ENCODE data around the gene OR10J1. TPM values are rescaled to one million over a fixed set of nuclear protein-coding genes. Genes with fewer than 3 reads are reported as not detected.
A peak's percentile ranks its signal among the peaks of the same experiment; 100 is the strongest.

OR10J1 gene
- total RNA-seq, 1 experiment from 2014 or later: not detected

DNA sequence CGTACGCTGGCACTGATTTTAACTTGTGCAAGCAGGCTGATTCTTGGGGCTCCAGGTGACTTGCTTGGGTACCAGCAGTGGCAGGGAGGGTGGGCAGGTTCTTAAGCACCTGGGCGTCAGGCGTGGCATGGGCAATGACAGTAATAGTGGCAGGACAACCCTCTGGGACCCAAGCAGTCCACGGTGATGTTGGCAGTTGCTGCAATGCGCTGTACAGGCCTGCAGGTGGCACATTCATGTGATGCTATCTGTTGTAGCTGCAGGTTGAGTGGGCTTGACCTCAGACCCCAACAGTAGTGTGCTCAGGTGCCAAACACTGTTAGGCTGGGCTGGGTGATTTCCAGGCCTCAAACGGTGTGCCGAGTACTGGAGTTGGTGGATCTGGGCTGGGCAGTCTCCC is 17.7 kb upstream of the OR10J1 start:
- Mint-ChIP-seq H3K4me1 (no peaks in the 10 kb centered on the region), H3K27me3 (ENCODE audit: low read depth) (no peaks in the 10 kb centered on the region; the same call in 1 of the 2 replicates), H3K36me3 (peaks cover 10% of the 10 kb centered on the region), H3K27ac (no peak overlapping the region), H3K9me3 (peaks cover 36% of the 10 kb centered on the region), H3K4me3 (no peak overlapping the region)
- ChIA-PET CTCF (interaction anchor here (0.6 to 2.0 kb wide), 13 partner anchors 12 to 471 kb away, joined by 3 to 7 read pairs (median 3); no protein-coding TSS in a partner anchor), POLR2A (no interaction called here)
- DNase-seq (ENCODE audit: low spot score): peak; percentile 65
- ATAC-seq: peak; percentile 99
- TF ChIP-seq, protein P1, sequence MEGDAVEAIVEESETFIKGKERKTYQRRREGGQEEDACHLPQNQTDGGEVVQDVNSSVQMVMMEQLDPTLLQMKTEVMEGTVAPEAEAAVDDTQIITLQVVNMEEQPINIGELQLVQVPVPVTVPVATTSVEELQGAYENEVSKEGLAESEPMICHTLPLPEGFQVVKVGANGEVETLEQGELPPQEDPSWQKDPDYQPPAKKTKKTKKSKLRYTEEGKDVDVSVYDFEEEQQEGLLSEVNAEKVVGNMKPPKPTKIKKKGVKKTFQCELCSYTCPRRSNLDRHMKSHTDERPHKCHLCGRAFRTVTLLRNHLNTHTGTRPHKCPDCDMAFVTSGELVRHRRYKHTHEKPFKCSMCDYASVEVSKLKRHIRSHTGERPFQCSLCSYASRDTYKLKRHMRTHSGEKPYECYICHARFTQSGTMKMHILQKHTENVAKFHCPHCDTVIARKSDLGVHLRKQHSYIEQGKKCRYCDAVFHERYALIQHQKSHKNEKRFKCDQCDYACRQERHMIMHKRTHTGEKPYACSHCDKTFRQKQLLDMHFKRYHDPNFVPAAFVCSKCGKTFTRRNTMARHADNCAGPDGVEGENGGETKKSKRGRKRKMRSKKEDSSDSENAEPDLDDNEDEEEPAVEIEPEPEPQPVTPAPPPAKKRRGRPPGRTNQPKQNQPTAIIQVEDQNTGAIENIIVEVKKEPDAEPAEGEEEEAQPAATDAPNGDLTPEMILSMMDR (IDR thresholded peaks at IDR 0.05): peak; percentile 46
- TF ChIP-seq, protein P2, sequence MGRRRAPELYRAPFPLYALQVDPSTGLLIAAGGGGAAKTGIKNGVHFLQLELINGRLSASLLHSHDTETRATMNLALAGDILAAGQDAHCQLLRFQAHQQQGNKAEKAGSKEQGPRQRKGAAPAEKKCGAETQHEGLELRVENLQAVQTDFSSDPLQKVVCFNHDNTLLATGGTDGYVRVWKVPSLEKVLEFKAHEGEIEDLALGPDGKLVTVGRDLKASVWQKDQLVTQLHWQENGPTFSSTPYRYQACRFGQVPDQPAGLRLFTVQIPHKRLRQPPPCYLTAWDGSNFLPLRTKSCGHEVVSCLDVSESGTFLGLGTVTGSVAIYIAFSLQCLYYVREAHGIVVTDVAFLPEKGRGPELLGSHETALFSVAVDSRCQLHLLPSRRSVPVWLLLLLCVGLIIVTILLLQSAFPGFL (CRISPR knock-in tag; IDR thresholded peaks at IDR 0.05; ENCODE audit: borderline replicate concordance): no peak

DNA sequence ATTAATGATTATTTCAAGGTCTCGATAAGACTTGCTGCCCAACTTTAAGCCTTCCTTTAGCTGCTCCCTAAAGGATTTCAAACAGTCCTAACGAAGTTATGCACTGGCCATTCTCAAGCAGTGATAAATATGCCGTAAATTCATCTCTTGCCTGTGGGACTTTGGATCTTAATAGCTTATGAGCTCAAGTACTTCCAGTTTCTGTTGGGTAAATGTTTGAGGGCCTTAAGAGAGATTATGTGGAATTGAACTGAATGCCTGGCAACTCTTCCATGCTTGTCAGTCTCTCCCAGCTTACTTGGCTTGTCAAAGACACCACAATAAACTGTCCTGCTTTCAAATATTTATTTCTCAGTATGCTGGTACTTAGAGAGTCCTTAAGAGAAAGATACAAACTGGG is 11.0 kb upstream of the OR10J1 start:
- Mint-ChIP-seq H3K27ac (no peak overlapping the region), H3K4me3 (no peak overlapping the region), H3K4me1 (no peaks in the 10 kb centered on the region), H3K27me3 (ENCODE audit: low read depth) (no peaks in the 10 kb centered on the region), H3K36me3 (no peaks in the 10 kb centered on the region), H3K9me3 (no peaks in the 10 kb centered on the region)
- no peak for DNase-seq (ENCODE audit: low spot score)
- ATAC-seq: no peak
- ChIA-PET CTCF (no interaction called here), POLR2A (no interaction called here)
- no peak for TF ChIP-seq SMAD4 (CRISPR knock-in tag; IDR thresholded peaks at IDR 0.05)
- TF ChIP-seq, protein P3, sequence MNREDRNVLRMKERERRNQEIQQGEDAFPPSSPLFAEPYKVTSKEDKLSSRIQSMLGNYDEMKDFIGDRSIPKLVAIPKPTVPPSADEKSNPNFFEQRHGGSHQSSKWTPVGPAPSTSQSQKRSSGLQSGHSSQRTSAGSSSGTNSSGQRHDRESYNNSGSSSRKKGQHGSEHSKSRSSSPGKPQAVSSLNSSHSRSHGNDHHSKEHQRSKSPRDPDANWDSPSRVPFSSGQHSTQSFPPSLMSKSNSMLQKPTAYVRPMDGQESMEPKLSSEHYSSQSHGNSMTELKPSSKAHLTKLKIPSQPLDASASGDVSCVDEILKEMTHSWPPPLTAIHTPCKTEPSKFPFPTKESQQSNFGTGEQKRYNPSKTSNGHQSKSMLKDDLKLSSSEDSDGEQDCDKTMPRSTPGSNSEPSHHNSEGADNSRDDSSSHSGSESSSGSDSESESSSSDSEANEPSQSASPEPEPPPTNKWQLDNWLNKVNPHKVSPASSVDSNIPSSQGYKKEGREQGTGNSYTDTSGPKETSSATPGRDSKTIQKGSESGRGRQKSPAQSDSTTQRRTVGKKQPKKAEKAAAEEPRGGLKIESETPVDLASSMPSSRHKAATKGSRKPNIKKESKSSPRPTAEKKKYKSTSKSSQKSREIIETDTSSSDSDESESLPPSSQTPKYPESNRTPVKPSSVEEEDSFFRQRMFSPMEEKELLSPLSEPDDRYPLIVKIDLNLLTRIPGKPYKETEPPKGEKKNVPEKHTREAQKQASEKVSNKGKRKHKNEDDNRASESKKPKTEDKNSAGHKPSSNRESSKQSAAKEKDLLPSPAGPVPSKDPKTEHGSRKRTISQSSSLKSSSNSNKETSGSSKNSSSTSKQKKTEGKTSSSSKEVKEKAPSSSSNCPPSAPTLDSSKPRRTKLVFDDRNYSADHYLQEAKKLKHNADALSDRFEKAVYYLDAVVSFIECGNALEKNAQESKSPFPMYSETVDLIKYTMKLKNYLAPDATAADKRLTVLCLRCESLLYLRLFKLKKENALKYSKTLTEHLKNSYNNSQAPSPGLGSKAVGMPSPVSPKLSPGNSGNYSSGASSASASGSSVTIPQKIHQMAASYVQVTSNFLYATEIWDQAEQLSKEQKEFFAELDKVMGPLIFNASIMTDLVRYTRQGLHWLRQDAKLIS (CRISPR knock-in tag; IDR thresholded peaks at IDR 0.05; ENCODE audit: borderline replicate concordance): no peak
- TF ChIP-seq, protein P4, sequence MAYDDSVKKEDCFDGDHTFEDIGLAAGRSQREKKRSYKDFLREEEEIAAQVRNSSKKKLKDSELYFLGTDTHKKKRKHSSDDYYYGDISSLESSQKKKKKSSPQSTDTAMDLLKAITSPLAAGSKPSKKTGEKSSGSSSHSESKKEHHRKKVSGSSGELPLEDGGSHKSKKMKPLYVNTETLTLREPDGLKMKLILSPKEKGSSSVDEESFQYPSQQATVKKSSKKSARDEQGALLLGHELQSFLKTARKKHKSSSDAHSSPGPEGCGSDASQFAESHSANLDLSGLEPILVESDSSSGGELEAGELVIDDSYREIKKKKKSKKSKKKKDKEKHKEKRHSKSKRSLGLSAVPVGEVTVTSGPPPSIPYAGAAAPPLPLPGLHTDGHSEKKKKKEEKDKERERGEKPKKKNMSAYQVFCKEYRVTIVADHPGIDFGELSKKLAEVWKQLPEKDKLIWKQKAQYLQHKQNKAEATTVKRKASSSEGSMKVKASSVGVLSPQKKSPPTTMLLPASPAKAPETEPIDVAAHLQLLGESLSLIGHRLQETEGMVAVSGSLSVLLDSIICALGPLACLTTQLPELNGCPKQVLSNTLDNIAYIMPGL (CRISPR knock-in tag; IDR thresholded peaks at IDR 0.05): no peak
- no peak for TF ChIP-seq ZNF423 (CRISPR knock-in tag; IDR thresholded peaks at IDR 0.05)
- TF ChIP-seq, protein P5, sequence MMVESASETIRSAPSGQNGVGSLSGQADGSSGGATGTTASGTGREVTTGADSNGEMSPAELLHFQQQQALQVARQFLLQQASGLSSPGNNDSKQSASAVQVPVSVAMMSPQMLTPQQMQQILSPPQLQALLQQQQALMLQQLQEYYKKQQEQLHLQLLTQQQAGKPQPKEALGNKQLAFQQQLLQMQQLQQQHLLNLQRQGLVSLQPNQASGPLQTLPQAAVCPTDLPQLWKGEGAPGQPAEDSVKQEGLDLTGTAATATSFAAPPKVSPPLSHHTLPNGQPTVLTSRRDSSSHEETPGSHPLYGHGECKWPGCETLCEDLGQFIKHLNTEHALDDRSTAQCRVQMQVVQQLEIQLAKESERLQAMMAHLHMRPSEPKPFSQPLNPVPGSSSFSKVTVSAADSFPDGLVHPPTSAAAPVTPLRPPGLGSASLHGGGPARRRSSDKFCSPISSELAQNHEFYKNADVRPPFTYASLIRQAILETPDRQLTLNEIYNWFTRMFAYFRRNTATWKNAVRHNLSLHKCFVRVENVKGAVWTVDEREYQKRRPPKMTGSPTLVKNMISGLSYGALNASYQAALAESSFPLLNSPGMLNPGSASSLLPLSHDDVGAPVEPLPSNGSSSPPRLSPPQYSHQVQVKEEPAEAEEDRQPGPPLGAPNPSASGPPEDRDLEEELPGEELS (CRISPR knock-in tag; IDR thresholded peaks at IDR 0.05): no peak
- TF ChIP-seq, protein P6, sequence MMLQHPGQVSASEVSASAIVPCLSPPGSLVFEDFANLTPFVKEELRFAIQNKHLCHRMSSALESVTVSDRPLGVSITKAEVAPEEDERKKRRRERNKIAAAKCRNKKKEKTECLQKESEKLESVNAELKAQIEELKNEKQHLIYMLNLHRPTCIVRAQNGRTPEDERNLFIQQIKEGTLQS (CRISPR knock-in tag; conservative IDR thresholded peaks at IDR 0.05): no peak
- no peak for TF ChIP-seq ZNF317 (CRISPR knock-in tag; IDR thresholded peaks at IDR 0.05; ENCODE audit: borderline replicate concordance, low read depth)
- no peak for TF ChIP-seq KAT7 (CRISPR knock-in tag; IDR thresholded peaks at IDR 0.05; ENCODE audit: borderline replicate concordance)
- no peak for TF ChIP-seq ATF1 (CRISPR knock-in tag; IDR thresholded peaks at IDR 0.05)
- TF ChIP-seq TP53 (CRISPR knock-in tag; IDR thresholded peaks at IDR 0.05): no peak
- TF ChIP-seq, protein P7, sequence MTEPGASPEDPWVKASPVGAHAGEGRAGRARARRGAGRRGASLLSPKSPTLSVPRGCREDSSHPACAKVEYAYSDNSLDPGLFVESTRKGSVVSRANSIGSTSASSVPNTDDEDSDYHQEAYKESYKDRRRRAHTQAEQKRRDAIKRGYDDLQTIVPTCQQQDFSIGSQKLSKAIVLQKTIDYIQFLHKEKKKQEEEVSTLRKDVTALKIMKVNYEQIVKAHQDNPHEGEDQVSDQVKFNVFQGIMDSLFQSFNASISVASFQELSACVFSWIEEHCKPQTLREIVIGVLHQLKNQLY (CRISPR knock-in tag; IDR thresholded peaks at IDR 0.05): no peak
- no peak for TF ChIP-seq PRRX2 (CRISPR knock-in tag; IDR thresholded peaks at IDR 0.05)
- TF ChIP-seq IRF2 (CRISPR knock-in tag; IDR thresholded peaks at IDR 0.05; ENCODE audit: borderline replicate concordance, low read depth): no peak
- TF ChIP-seq FOXJ3 (CRISPR knock-in tag; IDR thresholded peaks at IDR 0.05; ENCODE audit: borderline replicate concordance): no peak
- TF ChIP-seq JAZF1 (CRISPR knock-in tag; IDR thresholded peaks at IDR 0.05): no peak
- TF ChIP-seq, protein P8, sequence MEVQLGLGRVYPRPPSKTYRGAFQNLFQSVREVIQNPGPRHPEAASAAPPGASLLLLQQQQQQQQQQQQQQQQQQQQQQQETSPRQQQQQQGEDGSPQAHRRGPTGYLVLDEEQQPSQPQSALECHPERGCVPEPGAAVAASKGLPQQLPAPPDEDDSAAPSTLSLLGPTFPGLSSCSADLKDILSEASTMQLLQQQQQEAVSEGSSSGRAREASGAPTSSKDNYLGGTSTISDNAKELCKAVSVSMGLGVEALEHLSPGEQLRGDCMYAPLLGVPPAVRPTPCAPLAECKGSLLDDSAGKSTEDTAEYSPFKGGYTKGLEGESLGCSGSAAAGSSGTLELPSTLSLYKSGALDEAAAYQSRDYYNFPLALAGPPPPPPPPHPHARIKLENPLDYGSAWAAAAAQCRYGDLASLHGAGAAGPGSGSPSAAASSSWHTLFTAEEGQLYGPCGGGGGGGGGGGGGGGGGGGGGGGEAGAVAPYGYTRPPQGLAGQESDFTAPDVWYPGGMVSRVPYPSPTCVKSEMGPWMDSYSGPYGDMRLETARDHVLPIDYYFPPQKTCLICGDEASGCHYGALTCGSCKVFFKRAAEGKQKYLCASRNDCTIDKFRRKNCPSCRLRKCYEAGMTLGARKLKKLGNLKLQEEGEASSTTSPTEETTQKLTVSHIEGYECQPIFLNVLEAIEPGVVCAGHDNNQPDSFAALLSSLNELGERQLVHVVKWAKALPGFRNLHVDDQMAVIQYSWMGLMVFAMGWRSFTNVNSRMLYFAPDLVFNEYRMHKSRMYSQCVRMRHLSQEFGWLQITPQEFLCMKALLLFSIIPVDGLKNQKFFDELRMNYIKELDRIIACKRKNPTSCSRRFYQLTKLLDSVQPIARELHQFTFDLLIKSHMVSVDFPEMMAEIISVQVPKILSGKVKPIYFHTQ (CRISPR knock-in tag; IDR thresholded peaks at IDR 0.05): no peak
- TF ChIP-seq, protein P9, sequence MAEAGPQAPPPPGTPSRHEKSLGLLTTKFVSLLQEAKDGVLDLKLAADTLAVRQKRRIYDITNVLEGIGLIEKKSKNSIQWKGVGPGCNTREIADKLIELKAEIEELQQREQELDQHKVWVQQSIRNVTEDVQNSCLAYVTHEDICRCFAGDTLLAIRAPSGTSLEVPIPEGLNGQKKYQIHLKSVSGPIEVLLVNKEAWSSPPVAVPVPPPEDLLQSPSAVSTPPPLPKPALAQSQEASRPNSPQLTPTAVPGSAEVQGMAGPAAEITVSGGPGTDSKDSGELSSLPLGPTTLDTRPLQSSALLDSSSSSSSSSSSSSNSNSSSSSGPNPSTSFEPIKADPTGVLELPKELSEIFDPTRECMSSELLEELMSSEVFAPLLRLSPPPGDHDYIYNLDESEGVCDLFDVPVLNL (CRISPR knock-in tag; IDR thresholded peaks at IDR 0.05; ENCODE audit: borderline replicate concordance, low read depth): no peak

Measured in WTC11 (cell line).